WTC11 (cell line): ENCODE measurements around the gene DRAM2. TPM values are rescaled to one million over a fixed set of nuclear protein-coding genes. Genes with fewer than 3 reads are reported as not detected.
"Not testable (repeated sequence)": the region's sequence is repeated elsewhere in the genome, so short reads cannot be mapped to it uniquely, and the experiment has no call there.

ENCODE experiments used
- ATAC-seq: fragments of 200-7000 bp; cut with Tn5 transposase; 2 replicates; pipeline ENCODE4 v1.10.0; 2021; ENCODE audit warnings: mild to moderate bottlenecking, moderate library complexity
- CTCF ChIA-PET: fragments of 300-600 bp; sonication (Branson Sonifier 250); formaldehyde crosslinking; loops from one replicate; lab custom pipeline; 2021; ENCODE audit warnings: antibody characterized with exemption; lab: Charles Lee
- POLR2A ChIA-PET: fragments of 350-600 bp; sonication (Branson Sonifier 250); formaldehyde crosslinking; loops from one replicate; lab custom pipeline; 2021; ENCODE audit warnings: antibody characterized with exemption; lab: Charles Lee
- DNase-seq: peaks from one replicate; pipeline ENCODE4 v3.0.0; 2021; ENCODE audit warnings: low spot score
- H3K27ac Mint-ChIP-seq: 2 replicates; pipeline ENCODE4 v1.8.0; 2021; ENCODE audit warnings: mixed read lengths
- H3K27me3 Mint-ChIP-seq: 2 replicates; pipeline ENCODE4 v1.8.0; 2021; ENCODE audit warnings: low read depth, mild to moderate bottlenecking, moderate library complexity, mixed read lengths
- H3K36me3 Mint-ChIP-seq: 2 replicates; pipeline ENCODE4 v1.8.0; 2021; ENCODE audit warnings: mixed read lengths
- H3K4me1 Mint-ChIP-seq: 2 replicates; pipeline ENCODE4 v1.8.0; 2022; ENCODE audit warnings: mixed read lengths
- H3K4me3 Mint-ChIP-seq: 2 replicates; pipeline ENCODE4 v1.8.0; 2021; ENCODE audit warnings: mild to moderate bottlenecking, moderate library complexity, mixed read lengths
- H3K9me3 Mint-ChIP-seq: 2 replicates; pipeline ENCODE4 v1.8.0; 2021; ENCODE audit warnings: mixed read lengths
- CREB1 ChIP-seq: sonication (generic); formaldehyde crosslinking; IDR thresholded peaks from 2 replicates; pipeline ENCODE4 v1.8.0; 2023; ENCODE audit warnings: mild to moderate bottlenecking, missing genetic modification reagents
- JUN ChIP-seq: sonication (generic); formaldehyde crosslinking; IDR thresholded peaks from 2 replicates; pipeline ENCODE4 v1.8.0; 2023; ENCODE audit warnings: mild to moderate bottlenecking, missing genetic modification reagents
- NFATC4 ChIP-seq: fragments of 250-450 bp; sonication (Bioruptor Pico); IDR thresholded peaks from 2 replicates; pipeline ENCODE4 v1.9.0; 2021; ENCODE audit warnings: mild to moderate bottlenecking
- NFE2L1 ChIP-seq: sonication (generic); formaldehyde crosslinking; IDR thresholded peaks from 2 replicates; pipeline ENCODE4 v1.8.1; 2023; ENCODE audit warnings: missing genetic modification reagents
- NR3C1 ChIP-seq: sonication (generic); formaldehyde crosslinking; conservative IDR thresholded peaks from 2 replicates; pipeline ENCODE4 v1.8.1; 2023; ENCODE audit warnings: low read depth, mild to moderate bottlenecking, missing genetic modification reagents
- OVOL2 ChIP-seq: fragments of 250-450 bp; sonication (Bioruptor Pico); IDR thresholded peaks from 2 replicates; pipeline ENCODE4 v1.9.0; 2021; ENCODE audit warnings: mild to moderate bottlenecking, borderline replicate concordance
- RORB ChIP-seq: fragments of 250-450 bp; sonication (Bioruptor Pico); IDR thresholded peaks from 2 replicates; pipeline ENCODE4 v1.9.0; 2021; ENCODE audit warnings: mild to moderate bottlenecking
- SP1 ChIP-seq: sonication (generic); formaldehyde crosslinking; conservative IDR thresholded peaks from 2 replicates; pipeline ENCODE4 v1.8.1; 2022; ENCODE audit warnings: missing genetic modification reagents
- TCF7 ChIP-seq: sonication (generic); formaldehyde crosslinking; IDR thresholded peaks from 2 replicates; pipeline ENCODE4 v1.8.0; 2022; ENCODE audit warnings: mild to moderate bottlenecking, low read depth, missing genetic modification reagents, moderate library complexity
- ZNF219 ChIP-seq: sonication (generic); formaldehyde crosslinking; IDR thresholded peaks from 2 replicates; pipeline ENCODE4 v1.8.0; 2023; ENCODE audit warnings: missing genetic modification reagents, mild to moderate bottlenecking, borderline replicate concordance
- total RNA-seq: library from RNA; stranded (reverse); gene quantifications from 3 replicates; pipeline ENCODE4 v1.2.3, GENCODE V29; 2021
- TF ChIP-seq, protein P1 (sequence below): sonication (generic); formaldehyde crosslinking; IDR thresholded peaks from 2 replicates; pipeline ENCODE4 v1.8.1; 2022; ENCODE audit warnings: missing genetic modification reagents, borderline replicate concordance
- TF ChIP-seq, protein P2 (sequence below): fragments of 250-450 bp; sonication (Bioruptor Pico); IDR thresholded peaks from 2 replicates; pipeline ENCODE4 v1.8.0; 2021; ENCODE audit warnings: mild to moderate bottlenecking
- TF ChIP-seq, protein P3 (sequence below): fragments of 250-450 bp; sonication (Bioruptor Pico); IDR thresholded peaks from 2 replicates; pipeline ENCODE4 v2.1.2; 2022; ENCODE audit warnings: mild to moderate bottlenecking, moderate library complexity
- TF ChIP-seq, protein P4 (sequence below): fragments of 250-450 bp; sonication (Bioruptor Pico); conservative IDR thresholded peaks from 2 replicates; pipeline ENCODE4 v1.9.0; 2021; ENCODE audit warnings: mild to moderate bottlenecking
- TF ChIP-seq, protein P5 (sequence below): fragments of 250-450 bp; sonication (Bioruptor Pico); IDR thresholded peaks from 2 replicates; pipeline ENCODE4 v1.9.0; 2021; ENCODE audit warnings: moderate library complexity, mild to moderate bottlenecking, inconsistent platforms, borderline replicate concordance
- TF ChIP-seq, protein P6 (sequence below): sonication (generic); formaldehyde crosslinking; IDR thresholded peaks from 2 replicates; pipeline ENCODE4 v1.8.0; 2022; ENCODE audit warnings: mild to moderate bottlenecking, missing genetic modification reagents

Gene DRAM2
- total RNA-seq, 1 experiment from 2014 or later, result 34.3 TPM

DNA sequence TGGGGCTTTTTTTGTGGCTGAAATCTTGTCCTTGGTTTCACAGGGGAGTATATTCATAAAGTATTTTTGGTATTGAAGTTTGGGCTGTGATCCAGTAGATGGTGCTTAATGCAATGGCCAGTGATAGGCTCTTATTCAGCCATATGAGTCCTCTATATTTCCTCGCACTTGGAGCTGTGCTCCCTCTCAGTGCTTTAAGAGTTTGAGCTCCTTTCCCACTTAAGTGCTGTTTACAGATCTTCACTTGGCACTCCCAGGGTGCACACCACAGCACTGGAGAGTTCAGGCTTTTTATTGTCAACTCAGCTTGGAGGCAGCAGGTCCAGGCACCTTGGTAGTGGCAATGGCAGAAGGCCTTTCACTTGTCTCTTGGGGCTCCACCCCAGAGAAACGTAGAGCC, 54.9 kb downstream of the DRAM2 start:
- Mint-ChIP-seq H3K4me3 (no peak overlapping the region), H3K4me1 (no peaks in the 10 kb centered on the region), H3K27me3 (peaks cover 11% of the 10 kb centered on the region), H3K36me3 (peaks cover 15% of the 10 kb centered on the region), H3K27ac (no peak overlapping the region), H3K9me3 (peaks cover 86% of the 10 kb centered on the region)
- POLR2A ChIA-PET, result no interaction called here
- TF ChIP-seq RORB (CRISPR knock-in tag), result no peak
- TF ChIP-seq SP1 (CRISPR knock-in tag), result no peak
- no peak for TF ChIP-seq NR3C1
- TF ChIP-seq, protein P1, sequence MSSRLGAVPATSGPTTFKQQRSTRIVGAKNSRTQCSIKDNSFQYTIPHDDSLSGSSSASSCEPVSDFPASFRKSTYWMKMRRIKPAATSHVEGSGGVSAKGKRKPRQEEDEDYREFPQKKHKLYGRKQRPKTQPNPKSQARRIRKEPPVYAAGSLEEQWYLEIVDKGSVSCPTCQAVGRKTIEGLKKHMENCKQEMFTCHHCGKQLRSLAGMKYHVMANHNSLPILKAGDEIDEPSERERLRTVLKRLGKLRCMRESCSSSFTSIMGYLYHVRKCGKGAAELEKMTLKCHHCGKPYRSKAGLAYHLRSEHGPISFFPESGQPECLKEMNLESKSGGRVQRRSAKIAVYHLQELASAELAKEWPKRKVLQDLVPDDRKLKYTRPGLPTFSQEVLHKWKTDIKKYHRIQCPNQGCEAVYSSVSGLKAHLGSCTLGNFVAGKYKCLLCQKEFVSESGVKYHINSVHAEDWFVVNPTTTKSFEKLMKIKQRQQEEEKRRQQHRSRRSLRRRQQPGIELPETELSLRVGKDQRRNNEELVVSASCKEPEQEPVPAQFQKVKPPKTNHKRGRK (CRISPR knock-in tag), result no peak
- no peak for TF ChIP-seq ZNF219
- no peak for TF ChIP-seq TCF7
- TF ChIP-seq NFE2L1, result no peak
- TF ChIP-seq, protein P2, sequence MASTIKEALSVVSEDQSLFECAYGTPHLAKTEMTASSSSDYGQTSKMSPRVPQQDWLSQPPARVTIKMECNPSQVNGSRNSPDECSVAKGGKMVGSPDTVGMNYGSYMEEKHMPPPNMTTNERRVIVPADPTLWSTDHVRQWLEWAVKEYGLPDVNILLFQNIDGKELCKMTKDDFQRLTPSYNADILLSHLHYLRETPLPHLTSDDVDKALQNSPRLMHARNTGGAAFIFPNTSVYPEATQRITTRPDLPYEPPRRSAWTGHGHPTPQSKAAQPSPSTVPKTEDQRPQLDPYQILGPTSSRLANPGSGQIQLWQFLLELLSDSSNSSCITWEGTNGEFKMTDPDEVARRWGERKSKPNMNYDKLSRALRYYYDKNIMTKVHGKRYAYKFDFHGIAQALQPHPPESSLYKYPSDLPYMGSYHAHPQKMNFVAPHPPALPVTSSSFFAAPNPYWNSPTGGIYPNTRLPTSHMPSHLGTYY (CRISPR knock-in tag), result no peak
- TF ChIP-seq OVOL2, result no peak
- DNase-seq (no peak), ATAC-seq (no peak)
- CTCF ChIA-PET, result no interaction called here

DNA sequence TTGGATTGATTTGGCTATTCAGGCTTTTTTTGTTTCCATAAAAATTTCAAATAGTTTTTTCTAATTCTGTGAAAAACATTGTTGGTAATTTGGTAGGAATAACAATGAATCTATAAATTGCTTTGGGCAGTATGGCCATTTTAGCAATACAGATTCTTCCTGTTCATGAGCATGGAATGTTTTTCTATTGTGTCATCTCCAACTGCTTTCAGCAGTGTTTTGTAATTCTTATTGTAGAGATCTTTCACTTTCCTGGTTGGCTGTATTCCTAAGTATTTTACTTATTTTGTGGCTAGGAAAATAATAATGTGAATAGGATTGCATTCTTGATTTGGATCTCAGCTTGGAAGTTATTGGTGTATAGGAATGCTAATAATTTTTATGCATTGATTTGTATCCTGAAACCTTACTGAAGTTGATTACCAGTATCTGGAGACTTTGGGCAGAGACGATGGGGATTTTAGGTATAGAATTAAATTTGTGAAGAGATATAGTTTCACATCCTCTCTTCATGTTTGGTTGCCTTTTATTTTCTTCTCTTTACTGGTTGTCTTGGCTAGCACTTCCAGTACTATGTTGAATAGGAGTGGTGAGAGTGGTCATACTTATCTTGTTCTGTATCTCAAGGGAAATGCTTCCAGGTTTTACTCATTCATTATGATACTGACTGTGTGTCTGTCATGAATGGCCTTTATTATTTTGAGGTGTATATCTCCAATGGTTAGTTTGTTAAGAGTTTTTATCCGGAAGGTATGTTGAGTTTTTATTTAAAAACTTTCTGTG, 57.3 kb downstream of the DRAM2 start:
- H3K36me3 Mint-ChIP-seq, result peaks cover 22% of the 10 kb centered on the region
- H3K4me1 Mint-ChIP-seq, result no peaks in the 10 kb centered on the region
- POLR2A ChIA-PET, result no interaction called here
- TF ChIP-seq, protein P3, sequence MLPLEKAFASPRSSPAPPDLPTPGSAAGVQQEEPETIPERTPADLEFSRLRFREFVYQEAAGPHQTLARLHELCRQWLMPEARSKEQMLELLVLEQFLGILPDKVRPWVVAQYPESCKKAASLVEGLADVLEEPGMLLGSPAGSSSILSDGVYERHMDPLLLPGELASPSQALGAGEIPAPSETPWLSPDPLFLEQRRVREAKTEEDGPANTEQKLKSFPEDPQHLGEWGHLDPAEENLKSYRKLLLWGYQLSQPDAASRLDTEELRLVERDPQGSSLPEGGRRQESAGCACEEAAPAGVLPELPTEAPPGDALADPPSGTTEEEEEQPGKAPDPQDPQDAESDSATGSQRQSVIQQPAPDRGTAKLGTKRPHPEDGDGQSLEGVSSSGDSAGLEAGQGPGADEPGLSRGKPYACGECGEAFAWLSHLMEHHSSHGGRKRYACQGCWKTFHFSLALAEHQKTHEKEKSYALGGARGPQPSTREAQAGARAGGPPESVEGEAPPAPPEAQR (CRISPR knock-in tag), result no peak
- TF ChIP-seq, protein P4, sequence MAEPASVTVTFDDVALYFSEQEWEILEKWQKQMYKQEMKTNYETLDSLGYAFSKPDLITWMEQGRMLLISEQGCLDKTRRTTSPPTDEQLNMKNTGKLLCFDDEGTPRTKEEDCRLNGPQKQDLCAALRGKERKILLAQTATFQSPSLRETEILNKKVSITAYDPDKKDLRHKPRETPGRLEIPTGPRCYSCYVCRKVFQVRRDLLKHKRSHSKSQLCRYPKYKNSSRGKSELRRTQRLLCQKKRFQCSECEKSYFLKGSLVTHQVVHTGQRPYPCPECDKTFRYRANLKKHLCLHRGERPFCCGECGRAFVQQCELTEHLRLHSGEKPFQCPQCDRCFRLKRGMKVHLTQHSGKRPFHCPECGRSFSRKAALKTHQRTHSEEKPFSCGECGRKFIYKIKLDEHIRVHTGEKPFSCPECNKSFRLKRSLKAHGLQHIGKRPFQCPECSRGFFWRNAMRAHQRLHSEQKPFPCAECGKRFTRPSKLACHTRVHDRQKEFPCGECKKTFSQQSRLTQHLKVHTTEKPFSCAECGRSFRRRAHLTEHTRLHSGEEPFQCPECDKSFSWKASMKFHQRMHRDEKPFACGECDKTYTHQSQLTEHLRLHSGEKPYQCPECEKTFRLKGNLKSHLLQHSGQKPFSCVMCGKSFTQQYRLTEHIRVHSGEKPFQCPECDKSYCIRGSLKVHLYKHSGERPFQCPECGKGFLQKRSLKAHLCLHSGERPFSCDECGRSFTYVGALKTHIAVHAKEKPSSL, result no peak
- no peak for TF ChIP-seq NFATC4
- TF ChIP-seq, protein P5, sequence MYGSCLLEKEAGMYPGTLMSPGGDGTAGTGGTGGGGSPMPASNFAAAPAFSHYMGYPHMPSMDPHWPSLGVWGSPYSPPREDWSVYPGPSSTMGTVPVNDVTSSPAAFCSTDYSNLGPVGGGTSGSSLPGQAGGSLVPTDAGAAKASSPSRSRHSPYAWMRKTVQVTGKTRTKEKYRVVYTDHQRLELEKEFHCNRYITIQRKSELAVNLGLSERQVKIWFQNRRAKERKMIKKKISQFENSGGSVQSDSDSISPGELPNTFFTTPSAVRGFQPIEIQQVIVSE, result no peak
- TF ChIP-seq, protein P6, sequence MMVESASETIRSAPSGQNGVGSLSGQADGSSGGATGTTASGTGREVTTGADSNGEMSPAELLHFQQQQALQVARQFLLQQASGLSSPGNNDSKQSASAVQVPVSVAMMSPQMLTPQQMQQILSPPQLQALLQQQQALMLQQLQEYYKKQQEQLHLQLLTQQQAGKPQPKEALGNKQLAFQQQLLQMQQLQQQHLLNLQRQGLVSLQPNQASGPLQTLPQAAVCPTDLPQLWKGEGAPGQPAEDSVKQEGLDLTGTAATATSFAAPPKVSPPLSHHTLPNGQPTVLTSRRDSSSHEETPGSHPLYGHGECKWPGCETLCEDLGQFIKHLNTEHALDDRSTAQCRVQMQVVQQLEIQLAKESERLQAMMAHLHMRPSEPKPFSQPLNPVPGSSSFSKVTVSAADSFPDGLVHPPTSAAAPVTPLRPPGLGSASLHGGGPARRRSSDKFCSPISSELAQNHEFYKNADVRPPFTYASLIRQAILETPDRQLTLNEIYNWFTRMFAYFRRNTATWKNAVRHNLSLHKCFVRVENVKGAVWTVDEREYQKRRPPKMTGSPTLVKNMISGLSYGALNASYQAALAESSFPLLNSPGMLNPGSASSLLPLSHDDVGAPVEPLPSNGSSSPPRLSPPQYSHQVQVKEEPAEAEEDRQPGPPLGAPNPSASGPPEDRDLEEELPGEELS (CRISPR knock-in tag), result no peak
- no peak for TF ChIP-seq CREB1 (CRISPR knock-in tag)
- TF ChIP-seq OVOL2, result no peak
- TF ChIP-seq JUN, result no peak
- TF ChIP-seq, all 79 proteins: peak for 0
- no peak overlapping the region for H3K4me3 Mint-ChIP-seq
- H3K27me3 Mint-ChIP-seq, result peaks cover 17% of the 10 kb centered on the region
- no peak for ATAC-seq
- CTCF ChIA-PET, result no interaction called here
- no peak overlapping the region for H3K27ac Mint-ChIP-seq
- DNase-seq, result no peak
- H3K9me3 Mint-ChIP-seq, result peaks cover 78% of the 10 kb centered on the region

DNA sequence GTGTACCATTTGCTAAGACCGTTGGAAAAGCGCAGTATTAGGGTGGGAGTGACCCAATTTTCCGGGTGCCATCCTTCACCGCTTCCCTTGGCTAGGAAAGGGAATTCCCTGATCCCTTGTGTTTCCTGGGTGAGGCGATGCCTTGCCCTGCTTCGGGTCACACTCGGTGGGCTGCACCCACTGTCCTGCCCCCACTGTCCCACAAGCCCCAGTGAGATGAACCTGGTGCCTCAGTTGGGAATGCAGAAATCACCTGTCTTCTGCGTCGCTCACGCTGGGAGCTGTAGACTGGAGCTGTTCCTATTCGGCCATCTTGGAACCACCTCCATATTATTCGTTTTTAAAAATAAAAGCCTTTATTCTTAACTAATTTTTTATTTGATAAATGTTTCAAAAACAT, 60.6 kb downstream of the DRAM2 start:
- CTCF ChIA-PET, ATAC-seq, POLR2A ChIA-PET, H3K4me3 Mint-ChIP-seq, H3K4me1 Mint-ChIP-seq, DNase-seq, H3K27ac Mint-ChIP-seq: not testable (repeated sequence)
- Mint-ChIP-seq H3K27me3 (peaks cover 39% of the 10 kb centered on the region), H3K36me3 (peaks cover 20% of the 10 kb centered on the region), H3K9me3 (peaks cover 81% of the 10 kb centered on the region)

DNA sequence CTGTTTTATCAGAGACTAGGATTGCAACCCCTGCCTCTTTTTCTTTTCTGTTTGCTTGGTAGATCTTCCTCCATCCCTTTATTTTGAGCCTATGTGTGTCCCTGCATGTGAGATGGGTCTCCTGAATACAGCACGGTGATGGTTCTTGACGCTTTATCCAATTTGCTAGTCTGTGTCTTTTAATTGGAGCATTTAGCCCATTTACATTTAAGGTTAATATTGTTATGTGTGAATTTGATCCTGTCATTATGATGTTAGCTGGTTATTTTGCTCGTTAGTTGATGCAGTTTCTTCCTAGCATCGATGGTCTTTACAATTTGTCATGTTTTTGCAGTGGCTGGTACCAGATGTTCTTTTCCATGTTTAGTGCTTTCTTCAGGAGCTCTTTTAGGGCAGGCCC, 62.6 kb downstream of the DRAM2 start:
- H3K9me3 Mint-ChIP-seq, result peaks cover 62% of the 10 kb centered on the region
- POLR2A ChIA-PET, result not testable (repeated sequence)

More for the DNA sequence above, 62.6 kb downstream of the DRAM2 start:
- CTCF ChIA-PET, H3K4me1 Mint-ChIP-seq, H3K4me3 Mint-ChIP-seq, DNase-seq, H3K27ac Mint-ChIP-seq, ATAC-seq: not testable (repeated sequence)
- peaks cover 20% of the 10 kb centered on the region for H3K36me3 Mint-ChIP-seq
- H3K27me3 Mint-ChIP-seq, result peaks cover 31% of the 10 kb centered on the region
